OCI-LY1 (cell line): ENCODE results near the gene KDM6B.

Source experiments
- EZH2 ChIP-seq: fragments of 200-600 bp; sonication (generic), shearing (Covaris generic); IDR thresholded peaks from 2 replicates; pipeline ENCODE4 v1.8.0; 2017; ENCODE audit warnings: borderline replicate concordance, mixed run types, mild to moderate bottlenecking, antibody characterized with exemption, low read length, moderate library complexity, mixed read lengths
- TF ChIP-seq, protein P1 (sequence below): fragments of 200-600 bp; sonication (generic), shearing (Covaris generic); IDR thresholded peaks from 2 replicates; pipeline ENCODE4 v1.5.1; 2017; ENCODE audit warnings: mild to moderate bottlenecking, antibody characterized with exemption, low read length, moderate library complexity, mixed read lengths

DNA sequence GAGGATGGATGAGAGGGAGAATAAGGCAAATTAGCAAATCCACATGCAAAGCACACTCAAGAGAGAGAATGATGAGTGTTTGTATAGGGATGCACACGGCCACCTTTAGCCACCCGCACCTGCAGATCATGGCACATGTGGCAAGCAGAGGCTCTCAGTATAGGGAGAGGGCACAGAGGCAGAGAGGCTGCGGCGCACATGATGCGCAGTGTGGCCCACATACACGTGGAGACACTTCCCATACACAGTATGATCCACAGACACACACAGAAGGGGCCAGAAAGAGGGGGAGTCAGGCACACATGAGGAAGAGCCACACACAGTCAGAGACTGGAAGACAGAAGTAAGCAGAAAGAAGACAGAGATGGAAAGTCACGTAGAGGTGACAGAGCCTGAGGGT is 48.1 kb downstream of the KDM6B start:
- TF ChIP-seq, protein P1, sequence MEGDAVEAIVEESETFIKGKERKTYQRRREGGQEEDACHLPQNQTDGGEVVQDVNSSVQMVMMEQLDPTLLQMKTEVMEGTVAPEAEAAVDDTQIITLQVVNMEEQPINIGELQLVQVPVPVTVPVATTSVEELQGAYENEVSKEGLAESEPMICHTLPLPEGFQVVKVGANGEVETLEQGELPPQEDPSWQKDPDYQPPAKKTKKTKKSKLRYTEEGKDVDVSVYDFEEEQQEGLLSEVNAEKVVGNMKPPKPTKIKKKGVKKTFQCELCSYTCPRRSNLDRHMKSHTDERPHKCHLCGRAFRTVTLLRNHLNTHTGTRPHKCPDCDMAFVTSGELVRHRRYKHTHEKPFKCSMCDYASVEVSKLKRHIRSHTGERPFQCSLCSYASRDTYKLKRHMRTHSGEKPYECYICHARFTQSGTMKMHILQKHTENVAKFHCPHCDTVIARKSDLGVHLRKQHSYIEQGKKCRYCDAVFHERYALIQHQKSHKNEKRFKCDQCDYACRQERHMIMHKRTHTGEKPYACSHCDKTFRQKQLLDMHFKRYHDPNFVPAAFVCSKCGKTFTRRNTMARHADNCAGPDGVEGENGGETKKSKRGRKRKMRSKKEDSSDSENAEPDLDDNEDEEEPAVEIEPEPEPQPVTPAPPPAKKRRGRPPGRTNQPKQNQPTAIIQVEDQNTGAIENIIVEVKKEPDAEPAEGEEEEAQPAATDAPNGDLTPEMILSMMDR: no peak
- TF ChIP-seq EZH2: no peak
